ENCODE data around the gene UGT1A6.

UGT1A6 gene

DNA sequence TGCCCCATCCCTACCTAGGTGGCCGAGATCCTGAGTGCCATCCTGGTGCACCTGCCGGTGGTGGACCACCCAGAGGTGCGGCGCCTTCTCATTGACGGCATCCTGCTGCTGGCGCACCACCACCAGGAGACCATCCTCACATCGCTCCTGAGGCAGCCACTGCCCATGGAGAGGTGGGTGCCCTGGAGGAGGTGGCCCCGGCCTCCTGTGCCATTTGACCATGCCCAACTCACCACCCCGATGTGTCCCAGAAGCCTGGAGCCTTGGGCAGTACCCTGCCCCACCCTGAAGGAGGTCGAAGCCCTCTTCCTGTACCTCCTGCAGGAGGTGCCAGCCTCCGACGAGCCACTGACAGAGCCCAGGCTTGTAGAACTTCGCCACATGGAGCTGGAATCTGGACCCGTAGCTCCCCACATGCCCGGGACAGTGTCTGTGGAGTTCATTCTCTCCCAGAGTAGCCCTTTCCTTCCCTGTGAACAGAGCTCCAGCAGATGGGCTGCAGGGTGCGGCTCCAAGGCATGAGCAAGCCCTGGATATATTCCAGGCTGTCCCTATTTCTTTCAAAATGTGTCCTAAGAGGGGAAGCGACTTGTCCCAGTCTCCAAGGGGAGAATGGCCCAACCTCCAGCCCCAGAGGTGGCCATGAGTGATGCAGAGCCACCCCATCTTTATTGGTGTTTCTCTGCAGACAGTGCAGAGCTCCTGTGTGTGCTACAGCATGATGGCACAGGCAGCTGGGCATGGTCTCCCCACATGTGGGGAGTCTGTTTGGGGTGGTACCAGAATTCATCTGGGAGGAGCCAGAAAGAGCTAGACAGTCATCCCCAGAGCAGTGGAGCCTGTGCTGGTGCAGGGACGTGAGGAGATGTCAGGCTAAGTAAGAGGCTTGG lies 127.4 kb downstream of the UGT1A6 start:
- DNase-seq (ENCODE audit: low spot score): no peak

- no peak for DNase-seq (ENCODE audit: low spot score)
Observed at GRCh38 chr2:233820774-233821105, 128.1 kb downstream of the UGT1A6 start.

GRCh38 chr2:233821196-233821595 lies 128.5 kb downstream of the UGT1A6 start:
- no peak for DNase-seq (ENCODE audit: low spot score)

- no peak for DNase-seq (ENCODE audit: low spot score)
Observed at GRCh38 chr2:233821709-233822100, 129.0 kb downstream of the UGT1A6 start.

- no peak for DNase-seq (ENCODE audit: low spot score)
Observed at GRCh38 chr2:233822101-233822771, 129.5 kb downstream of the UGT1A6 start.
